Psoas muscle (tissue), 8 donors: ENCODE measurements around the gene RDH8. TPM values are rescaled to one million over a fixed set of nuclear protein-coding genes. Genes with fewer than 3 reads are reported as not detected.

Experiments used
- ATAC-seq, 4 donors: fragments of 200-7000 bp; cut with Tn5 transposase; one replicate each; pipeline ENCODE4 v1.9.1; 2020; ENCODE audit warnings: moderate library complexity in 3 of 4, mild to moderate bottlenecking in 2 of 4
- DNase-seq, 2 donors: peaks; one replicate each; pipeline ENCODE4 v3.0.0-alpha.2; 2020
- H3K27ac ChIP-seq: fragments of 200-600 bp; one replicate; pipeline ENCODE4 v1.8.0; 2022
- H3K27me3 ChIP-seq, 3 donors: fragments of 200-600 bp in 1 of 3; one replicate each; pipeline versions ENCODE4 v1.6.1 to v1.8.0; 2013 to 2022; ENCODE audit warnings: low read length in 2 of 3, mild to moderate bottlenecking in 2 of 3, moderate library complexity in 1 of 3; ENCODE audit not compliant: insufficient read depth in 3 of 3
- H3K36me3 ChIP-seq, 2 donors: fragments of 200-600 bp in 1 of 2; one replicate each; pipeline versions ENCODE4 v1.6.1 to v1.8.0; 2013 to 2022; ENCODE audit warnings: low read depth in 1 of 2, mild to moderate bottlenecking in 1 of 2, moderate library complexity in 1 of 2; ENCODE audit not compliant: insufficient read depth in 1 of 2
- H3K4me1 ChIP-seq: fragments of 200-600 bp; one replicate; pipeline ENCODE4 v1.8.0; 2022
- H3K4me3 ChIP-seq: fragments of 200-600 bp; one replicate; pipeline ENCODE4 v1.8.0; 2022; ENCODE audit warnings: mild to moderate bottlenecking
- H3K9me3 ChIP-seq: fragments of 200-600 bp; one replicate; pipeline ENCODE4 v1.8.0; 2022
- WGBS, 3 donors: extraction: QIAGEN DNeasy Blood & Tissue Kit; methylation state at CpG; one replicate each; pipeline versions ENCODE4 v1.1.6 to v1.1.7; 2013; 5-methylcytosine and 5-hydroxymethylcytosine counted together
- intact Hi-C, 2 donors: fragments of 100-400 bp; cut with DNase I; formaldehyde crosslinking; loops; one replicate each; pipeline versions ENCODE4 v1.11.0 to v1.14.2; 2022
- polyA plus RNA-seq, 3 donors: library from polyadenylated mRNA; stranded (reverse); fragments of 200-250 nt; gene quantifications; one replicate each; pipeline ENCODE4 v1.2.3, GENCODE V29; 2013
- total RNA-seq, 4 donors: library from RNA; stranded (reverse); fragmentation: NEBNext Ultra II Directional in 2 of 4; extraction: Animal tissue kit (Norgen Biotek cat#: 25700) in 2 of 4; gene quantifications; one replicate each; pipeline versions ENCODE4 v1.2.1 to v1.2.4, GENCODE V29; 2021 to 2023
- TF ChIP-seq, protein P1 (sequence below): fragments of 200-600 bp; IDR thresholded peaks from one replicate; pipeline ENCODE4 v1.8.0; 2022; ENCODE audit warnings: antibody characterized with exemption
- donor health status: healthy with polysubstance abuse.
- donor health status: DM: no; HTN: no; CAD: no; lungs with moderate emphysema.
- donor health status: Bipolar disorder and iron deficiency.
- donor health status: healthy.
- donor health status: DM: yes; HTN: yes; CAD: no.
- donor health status: DM: no; HTN: no; CAD: no.
- donor health status: DM: no; HTN: no; CAD: no.
- donor health status: DM: yes; HTN: yes; CAD: no.

Gene RDH8
- total and polyA plus RNA-seq, 7 donors: not detected

DNA sequence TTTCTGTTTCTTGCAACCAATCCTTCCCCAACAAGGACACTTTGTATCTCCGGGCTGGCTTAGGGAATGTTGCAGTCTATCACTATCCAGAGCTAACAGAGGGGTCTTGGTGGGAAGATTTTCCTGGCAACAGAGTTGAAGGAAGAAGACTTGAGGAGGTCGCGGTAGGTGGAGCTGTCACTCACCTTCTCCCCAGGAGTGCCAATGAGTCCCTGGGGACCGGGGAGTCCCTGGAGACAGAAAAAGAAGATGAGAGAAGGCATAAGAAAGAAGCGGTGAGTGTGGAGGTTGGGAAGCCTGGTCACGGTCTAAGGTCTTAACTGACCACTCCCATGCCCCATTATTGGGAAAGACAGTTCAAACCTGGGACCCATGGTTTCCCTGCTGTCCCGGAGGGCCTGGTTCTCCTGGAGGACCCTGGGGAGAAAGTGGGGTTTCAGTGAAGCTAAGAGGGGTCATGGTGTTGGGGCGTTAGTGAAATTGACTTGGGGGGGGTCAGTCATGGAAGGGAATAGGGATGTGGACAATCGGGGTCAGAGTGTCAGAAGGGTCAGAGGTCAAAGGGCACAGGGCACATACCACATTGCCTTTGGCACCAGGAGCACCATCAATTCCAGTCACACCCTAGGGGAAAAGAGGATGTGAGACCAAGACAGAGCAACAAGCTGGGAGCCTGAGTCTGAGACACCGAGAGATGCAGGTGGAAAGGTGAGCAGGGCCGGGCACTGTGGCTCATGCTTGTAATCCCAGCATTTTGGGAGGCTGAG, 21.7 kb upstream of the RDH8 start:
- intact Hi-C loops: no loop called here
- Histone ChIP-seq H3K4me1 (no peaks in the 10 kb centered on the region), H3K9me3 (no peaks in the 10 kb centered on the region), H3K36me3 (no peaks in the 10 kb centered on the region), H3K27me3 (no peaks in the 10 kb centered on the region), H3K27ac (no peak overlapping the region), H3K4me3 (no peak overlapping the region)
- 74 to 80% (median 74%) methylated on average over 11 of the region's 11 CpGs for WGBS, 3 donors
- DNase-seq: no peak
- ATAC-seq: no peak
- TF ChIP-seq, protein P1, sequence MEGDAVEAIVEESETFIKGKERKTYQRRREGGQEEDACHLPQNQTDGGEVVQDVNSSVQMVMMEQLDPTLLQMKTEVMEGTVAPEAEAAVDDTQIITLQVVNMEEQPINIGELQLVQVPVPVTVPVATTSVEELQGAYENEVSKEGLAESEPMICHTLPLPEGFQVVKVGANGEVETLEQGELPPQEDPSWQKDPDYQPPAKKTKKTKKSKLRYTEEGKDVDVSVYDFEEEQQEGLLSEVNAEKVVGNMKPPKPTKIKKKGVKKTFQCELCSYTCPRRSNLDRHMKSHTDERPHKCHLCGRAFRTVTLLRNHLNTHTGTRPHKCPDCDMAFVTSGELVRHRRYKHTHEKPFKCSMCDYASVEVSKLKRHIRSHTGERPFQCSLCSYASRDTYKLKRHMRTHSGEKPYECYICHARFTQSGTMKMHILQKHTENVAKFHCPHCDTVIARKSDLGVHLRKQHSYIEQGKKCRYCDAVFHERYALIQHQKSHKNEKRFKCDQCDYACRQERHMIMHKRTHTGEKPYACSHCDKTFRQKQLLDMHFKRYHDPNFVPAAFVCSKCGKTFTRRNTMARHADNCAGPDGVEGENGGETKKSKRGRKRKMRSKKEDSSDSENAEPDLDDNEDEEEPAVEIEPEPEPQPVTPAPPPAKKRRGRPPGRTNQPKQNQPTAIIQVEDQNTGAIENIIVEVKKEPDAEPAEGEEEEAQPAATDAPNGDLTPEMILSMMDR: no peak

DNA sequence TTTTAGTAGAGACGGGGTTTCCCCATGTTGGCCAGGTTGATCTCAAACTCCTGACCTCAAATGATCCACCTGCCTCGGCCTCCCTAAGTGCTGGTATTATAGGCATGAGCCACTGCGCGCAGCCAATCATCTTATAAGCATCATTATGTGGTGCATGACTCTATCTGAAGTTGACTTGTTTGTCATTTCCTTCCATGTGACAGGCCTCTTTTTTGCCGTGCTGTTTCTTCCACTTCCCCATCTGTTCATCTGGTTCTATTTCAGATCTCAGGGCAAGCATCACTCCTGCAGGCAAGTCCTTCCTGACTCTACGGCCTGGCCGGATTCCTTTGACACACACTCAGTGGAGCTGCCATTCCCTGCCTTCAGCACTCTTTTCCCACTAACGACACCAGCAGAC, 18.2 kb upstream of the RDH8 start:
- no peaks in the 10 kb centered on the region for H3K4me1 ChIP-seq
- no peak overlapping the region for H3K27ac ChIP-seq
- TF ChIP-seq, protein P1: no peak
- WGBS, 3 donors: 75 to 78% (median 78%) methylated on average over 8 of the region's 8 CpGs
- ATAC-seq (no peak), DNase-seq (no peak)
- H3K36me3 ChIP-seq: peaks cover 0 to 3% of the 10 kb centered on the region in 2 donors
- no peaks in the 10 kb centered on the region for H3K9me3 ChIP-seq
- H3K27me3 ChIP-seq: no peaks in the 10 kb centered on the region
- intact Hi-C loops: no loop called here
- H3K4me3 ChIP-seq: no peak overlapping the region

DNA sequence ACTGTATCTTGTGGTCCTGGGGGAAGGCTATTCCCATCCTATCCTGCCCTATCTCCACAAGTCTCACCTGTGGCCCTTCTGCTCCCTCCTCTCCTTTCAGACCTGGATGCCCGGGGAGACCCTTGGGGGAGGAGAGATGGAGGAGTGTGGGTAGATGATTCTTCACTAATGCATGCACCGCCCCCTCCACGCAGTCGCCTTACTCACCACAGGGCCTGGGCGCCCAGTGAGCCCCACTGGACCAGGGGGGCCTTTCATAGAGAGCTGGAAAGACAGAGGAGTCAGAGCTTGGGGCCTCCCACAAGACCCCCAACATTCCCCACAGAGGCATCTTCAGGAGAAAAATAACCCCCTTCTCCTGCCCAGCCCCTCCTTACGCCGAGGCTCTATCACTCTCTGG, 17.3 kb upstream of the RDH8 start:
- no peaks in the 10 kb centered on the region for H3K9me3 ChIP-seq
- no peak overlapping the region for H3K27ac ChIP-seq
- intact Hi-C loops: no loop called here
- TF ChIP-seq, protein P1: no peak
- H3K4me1 ChIP-seq: no peaks in the 10 kb centered on the region
- H3K36me3 ChIP-seq: peaks cover 0 to 3% of the 10 kb centered on the region in 2 donors
- DNase-seq: no peak
- no peak for ATAC-seq
- 68 to 76% (median 68%) methylated on average over 7 of the region's 7 CpGs for WGBS, 3 donors
- no peak overlapping the region for H3K4me3 ChIP-seq
- no peaks in the 10 kb centered on the region for H3K27me3 ChIP-seq

DNA sequence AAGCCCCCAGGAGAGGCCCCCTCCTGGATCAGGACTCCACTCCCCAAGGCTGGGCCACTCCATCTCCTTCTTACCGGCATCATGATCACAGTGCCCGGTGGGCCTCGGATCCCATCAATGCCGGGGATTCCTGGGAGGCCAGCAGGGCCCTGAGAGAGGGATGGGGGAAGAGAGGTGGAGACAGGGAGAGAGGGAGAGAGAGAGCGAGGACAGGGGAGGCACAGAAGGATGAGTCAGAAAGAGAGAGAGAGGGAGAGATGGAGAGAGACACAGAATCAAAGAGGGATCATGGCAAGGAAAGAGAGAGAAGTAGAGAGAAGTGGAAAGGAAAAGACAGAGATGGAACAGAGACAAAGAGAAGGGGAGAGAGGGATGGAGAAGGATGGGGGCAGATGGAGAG, 16.7 kb upstream of the RDH8 start:
- TF ChIP-seq, protein P1: no peak
- ATAC-seq (no peak), DNase-seq (no peak)
- no peak overlapping the region for H3K4me3 ChIP-seq
- H3K4me1 ChIP-seq: no peaks in the 10 kb centered on the region
- no peaks in the 10 kb centered on the region for H3K27me3 ChIP-seq
- H3K27ac ChIP-seq: no peak overlapping the region
- H3K9me3 ChIP-seq: no peaks in the 10 kb centered on the region
- peaks cover 0 to 3% of the 10 kb centered on the region in 2 donors for H3K36me3 ChIP-seq
- intact Hi-C loops: no loop called here
- 47 to 60% (median 59%) methylated on average over 5 of the region's 5 CpGs for WGBS, 3 donors
